ENCODE measurements around the gene SPAG6.

Gene SPAG6

GRCh38 chr10:22318772-22319171, 26.5 kb upstream of the SPAG6 start:
- Mint-ChIP-seq H3K4me1 (peaks cover 58% of the 10 kb centered on the region), H3K27me3 (peaks cover 32% of the 10 kb centered on the region)

GRCh38 chr10:22319547-22319979, 25.7 kb upstream of the SPAG6 start:
- peaks cover 13% of the 10 kb centered on the region for H3K36me3 Mint-ChIP-seq (ENCODE audit: low read depth)
- ATAC-seq: no peak
- H3K4me1 Mint-ChIP-seq: peaks cover 66% of the 10 kb centered on the region
- DNase-seq: no peak
- H3K27ac Mint-ChIP-seq: peak overlapping the region; percentile 96
- H3K4me3 Mint-ChIP-seq: peak overlapping the region; percentile 88
- peaks cover 39% of the 10 kb centered on the region for H3K27me3 Mint-ChIP-seq
- H3K9me3 Mint-ChIP-seq: no peaks in the 10 kb centered on the region

More at GRCh38 chr10:22318772-22319171, 26.5 kb upstream of the SPAG6 start:
- Mint-ChIP-seq H3K4me3 (no peak overlapping the region), H3K36me3 (ENCODE audit: low read depth) (peaks cover 13% of the 10 kb centered on the region), H3K27ac (no peak overlapping the region), H3K9me3 (no peaks in the 10 kb centered on the region)
- no peak for ATAC-seq
- no peak for DNase-seq

- no peak for DNase-seq
- peaks cover 67% of the 10 kb centered on the region for H3K4me1 Mint-ChIP-seq
- H3K4me3 Mint-ChIP-seq: peak overlapping the region; percentile 88
Measured at GRCh38 chr10:22319980-22320558, 25.2 kb upstream of the SPAG6 start.

GRCh38 chr10:22320591-22321155, 24.6 kb upstream of the SPAG6 start, which contains the start of gene BMI1:
Gene BMI1, plus strand, starts transcription at chr10:22321099. Its CDS starts 5,351 bp downstream, at chr10:22326450.
- DNase-seq (peak; percentile 65), ATAC-seq (peak; percentile 26)
- Mint-ChIP-seq H3K9me3 (no peaks in the 10 kb centered on the region), H3K36me3 (ENCODE audit: low read depth) (peaks cover 18% of the 10 kb centered on the region), H3K27ac (peak within 1 kb of the TSS; percentile 96), H3K4me3 (peak within 1 kb of the TSS; percentile 92), H3K27me3 (peaks cover 38% of the 10 kb centered on the region), H3K4me1 (peaks cover 63% of the 10 kb centered on the region)

More at GRCh38 chr10:22319980-22320558, 25.2 kb upstream of the SPAG6 start:
- H3K9me3 Mint-ChIP-seq: no peaks in the 10 kb centered on the region
- H3K27ac Mint-ChIP-seq: peak overlapping the region; percentile 96
- peaks cover 40% of the 10 kb centered on the region for H3K27me3 Mint-ChIP-seq
- ATAC-seq: no peak
- H3K36me3 Mint-ChIP-seq (ENCODE audit: low read depth): peaks cover 17% of the 10 kb centered on the region

GRCh38 chr10:22321156-22321923, 24.0 kb upstream of the SPAG6 start:
- H3K27me3 Mint-ChIP-seq: peaks cover 40% of the 10 kb centered on the region
- peaks cover 64% of the 10 kb centered on the region for H3K4me1 Mint-ChIP-seq

GRCh38 chr10:22321924-22322640, 23.2 kb upstream of the SPAG6 start:
- ATAC-seq: no peak
- Mint-ChIP-seq H3K4me1 (peaks cover 62% of the 10 kb centered on the region), H3K9me3 (no peaks in the 10 kb centered on the region), H3K36me3 (ENCODE audit: low read depth) (peaks cover 26% of the 10 kb centered on the region), H3K27me3 (peaks cover 44% of the 10 kb centered on the region), H3K27ac (peak overlapping the region; percentile 87), H3K4me3 (peak overlapping the region; percentile 92)
- DNase-seq: peak; percentile 26

More at GRCh38 chr10:22321156-22321923, 24.0 kb upstream of the SPAG6 start:
- H3K27ac Mint-ChIP-seq: peak overlapping the region; percentile 78
- no peaks in the 10 kb centered on the region for H3K9me3 Mint-ChIP-seq
- H3K4me3 Mint-ChIP-seq: peak overlapping the region; percentile 79
- DNase-seq (peak; percentile 57), ATAC-seq (peak; percentile 17)
- peaks cover 21% of the 10 kb centered on the region for H3K36me3 Mint-ChIP-seq (ENCODE audit: low read depth)

- Mint-ChIP-seq H3K4me3 (peak overlapping the region; percentile 92), H3K36me3 (ENCODE audit: low read depth) (peaks cover 30% of the 10 kb centered on the region), H3K27ac (peak overlapping the region; percentile 87), H3K27me3 (peaks cover 44% of the 10 kb centered on the region), H3K9me3 (no peaks in the 10 kb centered on the region), H3K4me1 (peaks cover 57% of the 10 kb centered on the region)
- ATAC-seq (no peak), DNase-seq (no peak)
Measured at GRCh38 chr10:22322641-22323160, 22.6 kb upstream of the SPAG6 start.

GRCh38 chr10:22323538-22324305, 21.6 kb upstream of the SPAG6 start:
- peaks cover 32% of the 10 kb centered on the region for H3K36me3 Mint-ChIP-seq (ENCODE audit: low read depth)
- DNase-seq: no peak
- H3K9me3 Mint-ChIP-seq: no peaks in the 10 kb centered on the region
- no peak overlapping the region for H3K27ac Mint-ChIP-seq
- ATAC-seq: no peak
- peak overlapping the region; percentile 92 for H3K4me3 Mint-ChIP-seq
- peaks cover 50% of the 10 kb centered on the region for H3K4me1 Mint-ChIP-seq
- peaks cover 44% of the 10 kb centered on the region for H3K27me3 Mint-ChIP-seq

- DNase-seq (no peak), ATAC-seq (no peak)
- Mint-ChIP-seq H3K27ac (peak overlapping the region; percentile 84), H3K4me3 (peak overlapping the region; percentile 92), H3K36me3 (ENCODE audit: low read depth) (peaks cover 36% of the 10 kb centered on the region), H3K9me3 (no peaks in the 10 kb centered on the region), H3K4me1 (peaks cover 47% of the 10 kb centered on the region), H3K27me3 (peaks cover 43% of the 10 kb centered on the region)
Measured at GRCh38 chr10:22324413-22324812, 20.9 kb upstream of the SPAG6 start.

GRCh38 chr10:22324893-22325271, 20.4 kb upstream of the SPAG6 start:
- ATAC-seq: no peak
- Mint-ChIP-seq H3K27me3 (peaks cover 44% of the 10 kb centered on the region), H3K4me3 (peak overlapping the region; percentile 92), H3K27ac (peak overlapping the region; percentile 84), H3K36me3 (ENCODE audit: low read depth) (peaks cover 41% of the 10 kb centered on the region), H3K9me3 (no peaks in the 10 kb centered on the region), H3K4me1 (peaks cover 42% of the 10 kb centered on the region)
- no peak for DNase-seq

- Mint-ChIP-seq H3K36me3 (ENCODE audit: low read depth) (peaks cover 42% of the 10 kb centered on the region), H3K9me3 (no peaks in the 10 kb centered on the region), H3K27me3 (peaks cover 40% of the 10 kb centered on the region), H3K27ac (peak overlapping the region; percentile 84), H3K4me1 (peaks cover 38% of the 10 kb centered on the region), H3K4me3 (peak overlapping the region; percentile 92)
- DNase-seq: peak; percentile 67
- peak; percentile 18 for ATAC-seq
Measured at GRCh38 chr10:22325272-22326144, 19.8 kb upstream of the SPAG6 start.

GRCh38 chr10:22326145-22326702, 19.1 kb upstream of the SPAG6 start:
- H3K9me3 Mint-ChIP-seq: no peaks in the 10 kb centered on the region

More at GRCh38 chr10:22326145-22326702, 19.1 kb upstream of the SPAG6 start:
- peak overlapping the region; percentile 60 for H3K4me3 Mint-ChIP-seq
- DNase-seq: no peak
- no peak for ATAC-seq
- peaks cover 44% of the 10 kb centered on the region for H3K36me3 Mint-ChIP-seq (ENCODE audit: low read depth)
- H3K27me3 Mint-ChIP-seq: peaks cover 40% of the 10 kb centered on the region
- peak overlapping the region; percentile 42 for H3K27ac Mint-ChIP-seq
- peaks cover 38% of the 10 kb centered on the region for H3K4me1 Mint-ChIP-seq

Data from activated naive CD8-positive, alpha-beta T cell treated with anti-CD3 and anti-CD28 coated beads, Interleukin-2, amount 50 U/mL, for 24 hours (primary cell).